Esophagus squamous epithelium (tissue), 5 donors: Measurements from ENCODE around the gene GXYLT2. TPM values are rescaled to one million over a fixed set of nuclear protein-coding genes. Genes with fewer than 3 reads are reported as not detected.

Experiments
- DNase-seq: peaks from one replicate; lab custom pipeline; 2025; lab: John Stamatoyannopoulos, UW
- H3K27ac ChIP-seq, 4 donors: fragments of 200-600 bp; sonication (generic); one replicate each; pipeline ENCODE4 v1.5.1; 2016 to 2019; ENCODE audit warnings: mild to moderate bottlenecking in 1 of 4
- H3K27me3 ChIP-seq, 4 donors: fragments of 200-600 bp; sonication (generic); 1 replicate in 3 of 4; 2 replicates in 1 of 4; pipeline versions ENCODE4 v1.5.1 to v1.6.0; 2017 to 2021; ENCODE audit warnings: antibody characterized with exemption in 1 of 4
- H3K36me3 ChIP-seq, 3 donors: fragments of 200-600 bp; sonication (generic); one replicate each; pipeline ENCODE4 v1.5.1; 2016 to 2019
- H3K4me1 ChIP-seq, 3 donors: fragments of 200-600 bp; sonication (generic); one replicate each; pipeline ENCODE4 v1.5.1; 2017 to 2019
- H3K4me3 ChIP-seq, 4 donors: fragments of 200-600 bp; sonication (generic); 1 replicate in 3 of 4; 2 replicates in 1 of 4; pipeline ENCODE4 v1.5.1; 2016 to 2019; ENCODE audit warnings: mild to moderate bottlenecking in 2 of 4, moderate library complexity in 1 of 4
- H3K9me3 ChIP-seq, 3 donors: fragments of 200-600 bp; sonication (generic); one replicate each; pipeline ENCODE4 v1.5.1; 2016 to 2019
- POLR2A ChIP-seq, 4 donors: fragments of 450-650 bp; IDR thresholded peaks; one replicate each; pipeline ENCODE4 v1.6.1; 2017; ENCODE audit warnings: antibody characterized with exemption in 4 of 4, mild to moderate bottlenecking in 4 of 4, moderate library complexity in 3 of 4
- WGBS, 2 donors: methylation state at CpG; one replicate each; pipeline ENCODE4 v1.1.5; 2018; 5-methylcytosine and 5-hydroxymethylcytosine counted together
- intact Hi-C: fragments of 100-400 bp; cut with DNase I; formaldehyde crosslinking; loops from one replicate; pipeline ENCODE4 v1.15.0; 2022
- total RNA-seq, 4 donors: library from RNA; depleted of rRNA; stranded (reverse); fragments of >200 nt; gene quantifications; one replicate each; pipeline ENCODE4 v1.1.0, GENCODE V29; 2016
- TF ChIP-seq, protein P1 (sequence below), 6 experiments: fragments of 450-650 bp in 4 of 6; fragments of 200-600 bp in 2 of 6; sonication (generic) in 2 of 6; IDR thresholded peaks; one replicate each; pipeline ENCODE4 v1.5.1; 2016 to 2019; ENCODE audit warnings: antibody characterized with exemption in 6 of 6, mild to moderate bottlenecking in 4 of 6, moderate library complexity in 4 of 6
- donor health status: DM: yes; HTN: yes; CAD: no.

Gene GXYLT2
- total RNA-seq, 4 donors from 2014 or later = 2.0 to 18.1 (median 3.1) TPM; not detected in 1

GRCh38 chr3:72892081-72892775, 4.4 kb downstream of the GXYLT2 start:
- DNase-seq = no peak
- WGBS, 2 donors = 34 to 40% methylated on average over 4 of the region's 4 CpGs
- H3K4me1 ChIP-seq = peaks cover 9 to 51% (median 15%) of the 10 kb centered on the region in 3 donors
- no peak overlapping the region for H3K4me3 ChIP-seq
- TF ChIP-seq, protein P1, sequence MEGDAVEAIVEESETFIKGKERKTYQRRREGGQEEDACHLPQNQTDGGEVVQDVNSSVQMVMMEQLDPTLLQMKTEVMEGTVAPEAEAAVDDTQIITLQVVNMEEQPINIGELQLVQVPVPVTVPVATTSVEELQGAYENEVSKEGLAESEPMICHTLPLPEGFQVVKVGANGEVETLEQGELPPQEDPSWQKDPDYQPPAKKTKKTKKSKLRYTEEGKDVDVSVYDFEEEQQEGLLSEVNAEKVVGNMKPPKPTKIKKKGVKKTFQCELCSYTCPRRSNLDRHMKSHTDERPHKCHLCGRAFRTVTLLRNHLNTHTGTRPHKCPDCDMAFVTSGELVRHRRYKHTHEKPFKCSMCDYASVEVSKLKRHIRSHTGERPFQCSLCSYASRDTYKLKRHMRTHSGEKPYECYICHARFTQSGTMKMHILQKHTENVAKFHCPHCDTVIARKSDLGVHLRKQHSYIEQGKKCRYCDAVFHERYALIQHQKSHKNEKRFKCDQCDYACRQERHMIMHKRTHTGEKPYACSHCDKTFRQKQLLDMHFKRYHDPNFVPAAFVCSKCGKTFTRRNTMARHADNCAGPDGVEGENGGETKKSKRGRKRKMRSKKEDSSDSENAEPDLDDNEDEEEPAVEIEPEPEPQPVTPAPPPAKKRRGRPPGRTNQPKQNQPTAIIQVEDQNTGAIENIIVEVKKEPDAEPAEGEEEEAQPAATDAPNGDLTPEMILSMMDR (IDR thresholded peaks at IDR 0.05) = no peak
- no peaks in the 10 kb centered on the region for H3K36me3 ChIP-seq
- no peaks in the 10 kb centered on the region for H3K9me3 ChIP-seq
- intact Hi-C loops = no loop called here
- H3K27ac ChIP-seq = peak overlapping the region; percentile 1 to 80 (median 54)
- H3K27me3 ChIP-seq = peaks cover 0 to 27% (median 0%) of the 10 kb centered on the region in 4 donors

DNA sequence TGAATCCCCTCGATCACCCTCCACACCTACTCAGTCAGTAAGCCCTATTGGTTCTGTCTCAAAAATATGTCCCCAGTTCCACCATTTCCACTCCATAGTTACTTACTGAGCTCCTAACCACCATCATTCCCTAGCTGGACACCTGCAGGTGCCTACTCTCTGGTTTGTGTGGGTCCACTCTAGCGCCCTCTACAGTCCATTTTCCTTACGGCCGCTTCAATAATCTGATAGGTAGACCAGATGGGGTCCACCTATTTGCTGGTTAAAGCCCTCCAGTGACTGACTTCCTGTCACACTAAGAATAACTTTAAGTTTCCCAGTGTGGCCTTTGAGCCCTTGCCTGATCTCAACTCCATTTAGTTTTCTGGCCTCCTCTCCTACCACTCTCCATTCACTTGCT, 5.0 kb downstream of the GXYLT2 start:
- intact Hi-C loops = no loop called here
- H3K9me3 ChIP-seq = no peaks in the 10 kb centered on the region
- WGBS, 2 donors = 59 to 71% methylated on average over 4 of the region's 4 CpGs
- H3K36me3 ChIP-seq = no peaks in the 10 kb centered on the region
- TF ChIP-seq, protein P1 (IDR thresholded peaks at IDR 0.05) = no peak
- no peak for TF ChIP-seq POLR2A (IDR thresholded peaks at IDR 0.05)
- peaks cover 3 to 45% (median 11%) of the 10 kb centered on the region in 3 donors for H3K4me1 ChIP-seq
- H3K27ac ChIP-seq = peak overlapping the region in 2 of 4 donors; percentile 54 to 80
- DNase-seq = no peak
- H3K4me3 ChIP-seq = no peak overlapping the region
- peaks cover 0 to 20% (median 0%) of the 10 kb centered on the region in 4 donors for H3K27me3 ChIP-seq

DNA sequence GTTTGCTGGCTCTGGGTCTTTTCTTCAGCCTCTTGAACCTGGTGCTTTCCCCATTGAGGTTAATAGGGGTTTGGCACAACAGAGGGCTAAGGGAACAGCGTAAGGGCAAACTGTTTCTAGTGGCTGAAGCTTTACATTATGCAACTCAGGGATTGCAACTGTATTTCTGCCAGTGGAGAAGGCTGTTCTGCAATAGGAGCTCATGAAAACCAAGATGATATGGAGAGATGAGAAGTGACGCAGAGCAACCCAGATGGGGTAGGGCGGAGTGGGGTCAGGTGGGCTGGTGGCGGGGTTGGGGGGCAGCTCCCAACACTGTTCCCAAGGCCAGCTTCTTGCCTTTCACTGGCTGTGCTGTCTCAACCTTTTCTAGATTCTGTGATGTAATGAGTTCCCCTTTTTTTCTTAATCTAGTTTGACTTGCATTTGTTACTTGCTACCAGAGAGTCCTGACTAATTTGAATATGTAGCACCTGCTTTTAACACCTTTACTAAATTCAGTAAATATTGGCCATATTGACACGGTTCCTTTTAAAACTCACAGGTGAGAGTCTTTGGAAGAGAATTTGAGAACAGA, 7.2 kb downstream of the GXYLT2 start:
- no peaks in the 10 kb centered on the region for H3K36me3 ChIP-seq
- intact Hi-C loops = no loop called here
- WGBS, 2 donors = 66 to 92% methylated on average over 5 of the region's 5 CpGs
- H3K4me1 ChIP-seq = peaks cover 0 to 28% (median 8%) of the 10 kb centered on the region in 3 donors
- H3K9me3 ChIP-seq = no peaks in the 10 kb centered on the region
- H3K27me3 ChIP-seq = peaks cover 0 to under 1% (median 0%) of the 10 kb centered on the region in 4 donors
- TF ChIP-seq POLR2A (IDR thresholded peaks at IDR 0.05) = no peak
- TF ChIP-seq, protein P1 (IDR thresholded peaks at IDR 0.05) = no peak
- DNase-seq = no peak
- H3K27ac ChIP-seq = no peak overlapping the region
- H3K4me3 ChIP-seq = no peak overlapping the region

- intact Hi-C loops = no loop called here
- 63 to 68% methylated on average over 3 to 4 of the region's 4 CpGs for WGBS, 2 donors
- Histone ChIP-seq H3K4me3 (no peak overlapping the region), H3K9me3 (no peaks in the 10 kb centered on the region), H3K4me1 (peaks cover 0 to 7% (median 3%) of the 10 kb centered on the region in 3 donors), H3K27ac (no peak overlapping the region), H3K27me3 (no peaks in the 10 kb centered on the region), H3K36me3 (no peaks in the 10 kb centered on the region)
- DNase-seq = no peak
- no peak for TF ChIP-seq POLR2A (IDR thresholded peaks at IDR 0.05)
- TF ChIP-seq, protein P1 (IDR thresholded peaks at IDR 0.05) = no peak
These were observed 9.3 kb downstream of the GXYLT2 start for GRCh38 chr3:72896996-72897757.

GRCh38 chr3:72897758-72898007, 9.8 kb downstream of the GXYLT2 start:
- H3K27me3 ChIP-seq = no peaks in the 10 kb centered on the region
- no peak overlapping the region for H3K27ac ChIP-seq

More at GRCh38 chr3:72897758-72898007, 9.8 kb downstream of the GXYLT2 start:
- TF ChIP-seq, protein P1 (IDR thresholded peaks at IDR 0.05) = no peak
- TF ChIP-seq POLR2A (IDR thresholded peaks at IDR 0.05) = no peak
- Histone ChIP-seq H3K4me1 (peaks cover 0 to 2% (median 1%) of the 10 kb centered on the region in 3 donors), H3K9me3 (no peaks in the 10 kb centered on the region), H3K4me3 (no peak overlapping the region), H3K36me3 (no peaks in the 10 kb centered on the region)
- intact Hi-C loops = no loop called here
- DNase-seq = no peak
